ENCODE results near the gene OTOF.
"Not testable (repeated sequence)": the region's sequence is repeated elsewhere in the genome, so short reads cannot be mapped to it uniquely, and the experiment has no call there.

The OTOF gene

GRCh38 chr2:26479789-26480565, 2.1 kb upstream of the OTOF start:
- no peak for DNase-seq (ENCODE audit: low read depth in 2 of 2)

- no peak for DNase-seq (ENCODE audit: low read depth in 2 of 2)
Observed at GRCh38 chr2:26479131-26479788, 1.3 kb upstream of the OTOF start.

DNA sequence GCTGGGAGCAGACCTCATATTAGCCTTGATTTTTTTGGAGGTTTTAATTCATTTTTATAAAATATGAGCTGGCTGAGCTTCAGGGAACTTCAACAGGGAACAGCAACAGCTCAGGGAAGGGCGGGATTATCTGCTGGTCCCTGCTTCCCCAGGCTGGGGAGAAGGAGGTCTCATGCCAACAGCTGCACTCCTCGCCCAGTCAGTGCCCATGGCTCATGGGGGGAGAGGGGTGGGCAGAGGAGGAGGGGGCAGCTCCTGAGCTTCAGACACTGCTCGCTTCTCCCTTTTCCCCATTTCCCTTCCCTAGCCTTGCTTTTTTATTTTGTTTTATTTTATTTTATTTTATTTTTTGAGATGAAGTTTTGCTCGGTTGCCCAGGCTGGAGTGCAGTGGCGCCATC, 442 bp upstream of the OTOF start:
- DNase-seq (ENCODE audit: low read depth in 2 of 2), result no peak

DNA sequence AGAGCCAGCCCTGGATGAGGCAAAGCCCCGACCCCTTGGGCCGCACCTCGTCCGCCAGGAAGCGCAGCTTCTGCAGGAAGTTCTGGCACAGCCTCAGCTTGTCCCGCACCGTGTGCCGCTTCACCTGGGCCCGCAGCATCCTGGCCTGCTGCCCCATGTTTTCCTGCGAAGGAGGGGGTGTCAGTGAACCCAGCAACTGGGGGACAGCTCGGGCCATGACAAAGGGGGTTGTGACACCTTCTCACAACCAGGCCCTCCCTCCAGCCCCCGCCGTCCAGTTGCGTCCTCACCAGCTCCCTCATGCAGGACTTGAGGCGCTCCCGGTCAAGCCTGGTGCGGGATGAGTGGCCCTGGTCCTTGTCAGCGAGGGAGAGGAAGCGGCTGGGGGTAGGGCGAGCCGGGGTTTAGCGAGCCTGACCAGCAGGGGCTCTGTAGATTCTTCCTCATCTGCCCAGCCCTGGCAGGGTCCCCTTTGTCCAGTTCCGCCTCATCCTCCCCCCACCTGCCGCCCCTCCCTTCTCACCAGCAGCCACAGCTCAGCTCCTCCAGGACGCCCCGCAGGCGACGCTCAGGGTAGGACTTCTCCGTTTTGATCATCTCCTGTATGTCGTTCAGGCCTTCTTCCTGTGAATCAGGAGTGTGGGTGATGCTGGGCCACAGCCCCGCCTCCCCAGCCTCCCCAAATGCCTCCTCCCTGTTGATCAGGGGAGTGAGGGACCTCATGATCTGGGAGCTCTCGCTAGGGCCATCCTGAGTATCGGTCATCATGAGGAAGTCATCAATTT, 606 bp downstream of the OTOF start:
- DNase-seq (ENCODE audit: low read depth in 2 of 2), result peak in 1 of 2 donors; percentile 18

GRCh38 chr2:26475832-26476501, 2.0 kb downstream of the OTOF start:
- DNase-seq (ENCODE audit: low read depth in 2 of 2), result no peak

GRCh38 chr2:26475037-26475436, 2.9 kb downstream of the OTOF start:
- no peak for DNase-seq (ENCODE audit: low read depth in 2 of 2)

- DNase-seq (ENCODE audit: low read depth in 2 of 2), result no peak
Observed at GRCh38 chr2:26474261-26474785, 3.6 kb downstream of the OTOF start.

- DNase-seq (ENCODE audit: low read depth in 2 of 2), result no peak
Observed at GRCh38 chr2:26473796-26474195, 4.1 kb downstream of the OTOF start.

GRCh38 chr2:26472821-26473655, 4.9 kb downstream of the OTOF start:
- DNase-seq (ENCODE audit: low read depth in 2 of 2), result no peak

DNA sequence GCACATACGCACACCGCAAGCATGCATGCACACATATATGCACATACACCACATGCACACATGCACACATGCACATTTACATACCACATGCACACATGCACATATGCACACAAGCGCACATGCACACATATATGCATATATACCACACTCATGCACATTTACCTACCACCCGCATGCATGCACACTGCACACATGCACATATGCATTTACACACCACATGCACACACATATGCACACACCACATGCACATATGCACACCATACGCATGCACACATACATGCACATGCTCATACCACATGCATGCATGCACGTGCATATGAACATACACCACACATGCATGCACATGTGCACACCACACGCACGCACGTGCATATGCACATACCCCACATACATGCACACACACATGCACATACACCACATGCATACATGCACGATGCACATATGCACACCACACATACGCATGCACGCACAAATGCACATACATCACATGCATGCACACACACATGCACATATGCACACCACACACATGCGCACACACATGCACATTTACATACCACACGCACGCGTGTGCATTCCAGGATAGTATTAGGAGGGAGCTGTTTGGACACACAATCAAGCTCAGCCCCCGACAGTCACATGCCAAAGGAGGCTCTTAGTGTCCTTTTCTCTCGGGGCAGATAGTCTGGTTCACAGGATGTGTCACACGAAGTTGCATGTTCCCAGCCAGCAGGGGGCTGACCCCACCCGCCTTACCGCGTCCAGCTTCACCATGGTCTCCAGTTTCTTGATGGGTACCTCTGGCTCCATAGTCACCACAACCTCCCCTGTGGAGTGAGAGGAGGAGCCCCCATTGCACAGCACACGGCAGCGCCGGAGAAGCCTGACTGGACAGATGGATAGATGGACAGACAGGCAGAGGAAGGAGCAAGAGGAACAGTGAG, 5.9 kb downstream of the OTOF start:
- no peak for DNase-seq (ENCODE audit: low read depth in 2 of 2)

DNA sequence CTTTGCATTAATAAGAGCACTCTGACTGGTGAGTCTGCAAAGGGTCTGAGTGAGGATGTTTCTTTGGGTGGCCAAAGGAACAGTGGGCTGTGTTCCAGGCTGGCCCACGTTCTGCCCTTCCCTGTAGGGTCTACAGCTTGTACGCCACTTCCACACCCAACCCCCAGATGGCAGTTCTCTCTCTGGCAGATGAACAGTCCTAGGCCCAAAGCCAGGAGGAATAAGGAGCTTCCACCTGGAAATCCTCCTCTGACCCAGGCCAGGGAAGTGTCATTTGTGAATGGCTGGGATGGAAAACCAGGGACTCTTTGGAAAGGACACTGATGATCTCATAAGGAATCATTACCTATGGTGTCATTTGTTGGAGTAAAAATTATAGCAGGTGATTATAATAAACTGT, 6.6 kb downstream of the OTOF start:
- no peak for DNase-seq (ENCODE audit: low read depth in 2 of 2)

DNA sequence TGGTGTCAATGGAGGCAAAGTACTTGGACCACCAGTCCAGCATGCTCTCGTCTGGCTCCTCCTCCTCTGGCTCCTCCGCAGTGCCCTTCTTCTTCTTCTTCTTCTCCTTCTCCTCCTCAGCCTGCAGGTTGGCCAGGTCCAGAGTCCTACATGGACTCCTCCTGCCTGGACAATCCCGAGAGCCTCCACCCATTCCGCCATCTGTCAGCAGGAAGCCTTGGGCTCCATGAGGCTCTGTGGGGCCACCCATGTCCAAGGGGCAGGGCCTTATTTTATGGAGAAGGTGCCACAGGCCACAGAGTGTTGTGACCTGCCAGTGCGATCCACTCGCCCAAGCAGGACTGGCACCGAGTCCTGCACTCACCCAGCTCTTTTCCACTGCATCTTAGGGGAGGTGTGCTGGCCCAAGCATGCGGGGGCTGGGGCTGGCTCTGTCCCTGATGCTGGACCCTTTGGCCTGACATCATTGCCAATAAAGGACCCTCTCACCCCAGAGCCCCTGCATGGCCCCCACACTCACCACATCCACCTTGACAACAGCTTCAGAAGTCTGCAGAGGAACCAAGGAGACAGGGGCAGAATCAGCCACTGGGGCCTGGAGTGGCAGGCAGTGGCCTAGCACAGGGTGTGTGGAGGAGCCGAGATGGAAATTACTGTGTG, 7.2 kb downstream of the OTOF start:
- DNase-seq (ENCODE audit: low read depth in 2 of 2), result no peak

- DNase-seq (ENCODE audit: low read depth in 2 of 2), result no peak
Observed at GRCh38 chr2:26469955-26470354, 8.0 kb downstream of the OTOF start.

DNA sequence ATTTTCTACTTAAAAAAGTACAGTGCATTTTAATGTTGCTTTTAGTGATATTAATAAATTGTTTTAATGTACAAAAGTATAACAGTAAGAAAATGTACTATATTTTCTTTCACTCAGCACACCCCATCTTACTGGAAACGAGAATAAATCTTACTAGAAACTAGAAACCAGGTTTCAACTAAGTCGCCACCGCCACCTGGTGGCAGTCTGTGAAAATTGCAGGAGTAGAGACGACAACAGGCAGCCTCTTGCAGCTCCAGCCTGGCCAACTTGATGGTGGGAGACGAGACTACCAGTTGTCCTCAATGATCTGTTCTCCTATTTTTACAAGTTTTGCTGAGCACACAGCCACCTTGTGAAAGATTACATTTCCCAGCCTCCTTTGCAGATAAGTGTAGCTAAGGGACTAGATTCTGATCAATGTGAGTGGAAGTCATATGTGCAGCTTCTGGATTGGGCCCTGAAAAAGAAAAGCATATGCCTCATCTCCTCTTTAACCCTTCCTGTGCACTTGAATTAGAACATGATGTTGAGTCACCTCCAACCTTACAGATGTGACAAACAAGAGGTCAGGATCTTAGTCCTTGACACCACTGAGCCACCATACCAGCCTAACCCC, 8.7 kb downstream of the OTOF start:
- peak; percentile 45 to 57 for DNase-seq (ENCODE audit: low read depth in 2 of 2)

- DNase-seq (ENCODE audit: low read depth in 2 of 2), result not testable (repeated sequence)
Observed at GRCh38 chr2:26468544-26468943, 9.4 kb downstream of the OTOF start.

DNA sequence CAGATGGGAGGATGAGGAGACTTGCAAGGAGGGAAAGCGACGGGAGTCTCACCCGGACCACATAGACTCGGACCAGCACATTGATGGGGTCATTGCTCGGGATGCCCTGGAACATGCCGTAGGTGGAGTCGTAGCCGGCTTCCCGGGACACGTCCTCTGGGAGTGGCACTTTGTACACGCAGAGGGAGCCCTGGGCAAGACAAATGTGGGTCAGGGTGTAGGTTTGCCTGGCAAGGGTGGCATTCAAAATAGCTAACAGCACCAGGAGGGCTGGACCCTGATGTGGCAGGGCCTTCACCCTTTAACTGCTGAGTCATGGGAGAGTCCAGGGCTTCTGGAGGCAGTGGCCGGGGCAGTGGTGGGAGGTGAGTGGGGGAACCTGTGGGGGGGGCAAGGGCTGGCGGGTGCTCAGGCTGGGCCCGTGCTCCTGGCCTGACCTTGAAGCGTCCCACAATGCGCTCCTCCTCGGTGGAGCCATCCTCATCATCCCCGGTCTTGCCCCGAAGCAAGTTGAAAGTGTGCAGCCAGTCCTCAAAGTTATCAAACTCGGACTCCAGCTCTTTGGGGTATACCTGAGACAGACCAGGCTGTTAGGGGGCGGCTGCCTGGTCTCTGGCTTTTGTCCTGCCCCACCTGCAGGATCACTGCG, 11.1 kb downstream of the OTOF start:
- DNase-seq (ENCODE audit: low read depth in 2 of 2), result no peak

DNA sequence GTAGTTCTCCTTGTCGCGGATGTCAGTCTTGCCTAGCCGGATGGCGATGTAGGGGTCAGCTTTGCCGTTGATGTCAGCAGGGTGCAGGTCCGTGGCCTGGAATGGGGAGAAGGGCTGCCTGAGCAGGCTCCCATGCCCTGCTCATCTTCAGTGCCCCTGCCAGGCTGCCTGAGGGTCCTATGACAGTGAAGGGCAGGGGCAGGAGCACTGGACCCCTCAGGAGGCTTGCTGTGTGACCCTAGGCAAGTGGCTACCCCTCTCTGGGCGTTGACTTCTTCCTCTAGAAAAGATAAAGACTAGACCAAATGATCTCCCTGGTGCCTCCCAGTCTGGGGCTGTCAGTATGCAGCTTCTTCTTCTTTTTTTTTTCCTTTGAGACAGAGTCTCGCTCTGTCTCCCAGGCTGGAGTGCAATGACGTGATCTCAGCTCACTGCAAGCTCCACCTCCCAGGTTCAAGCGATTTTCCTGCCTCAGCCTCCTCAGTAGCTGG, 11.9 kb downstream of the OTOF start:
- no peak for DNase-seq (ENCODE audit: low read depth in 2 of 2)

GRCh38 chr2:26465266-26465925, 12.5 kb downstream of the OTOF start:
- DNase-seq (ENCODE audit: low read depth in 2 of 2), result no peak

Measured in stimulated activated CD8-positive, alpha-beta memory T cell treated with anti-CD3 and anti-CD28 coated beads, Interleukin-15, amount 100 ng/mL, for 48 hours (primary cell).